Suprapubic skin (tissue), 4 donors: Measurements from ENCODE around the gene TAS1R2. TPM values are rescaled to one million over a fixed set of nuclear protein-coding genes. Genes with fewer than 3 reads are reported as not detected.

ENCODE experiments used
- DNase-seq, 2 donors: peaks; one replicate each; pipeline ENCODE4 v3.0.0-alpha.2; 2019; ENCODE audit warnings: low spot score in 2 of 2
- H3K27ac ChIP-seq: fragments of 200-600 bp; sonication (generic); one replicate; pipeline ENCODE4 v1.5.1; 2019
- H3K27me3 ChIP-seq: fragments of 200-600 bp; sonication (generic); one replicate; pipeline ENCODE4 v1.5.1; 2019
- H3K36me3 ChIP-seq: fragments of 200-600 bp; sonication (generic); one replicate; pipeline ENCODE4 v1.5.1; 2019
- H3K4me1 ChIP-seq: fragments of 200-600 bp; sonication (generic); one replicate; pipeline ENCODE4 v1.5.1; 2019
- H3K4me3 ChIP-seq: fragments of 200-600 bp; sonication (generic); one replicate; pipeline ENCODE4 v1.5.1; 2019; ENCODE audit warnings: mild to moderate bottlenecking
- H3K9me3 ChIP-seq: fragments of 200-600 bp; sonication (generic); one replicate; pipeline ENCODE4 v1.5.1; 2019
- EP300 ChIP-seq: sonication (generic); formaldehyde crosslinking; IDR thresholded peaks from one replicate; pipeline ENCODE4 v1.6.1; 2017; ENCODE audit warnings: antibody characterized with exemption
- POLR2A ChIP-seq, 2 donors: fragments of 450-650 bp; IDR thresholded peaks; one replicate each; pipeline ENCODE4 v1.6.1; 2017; ENCODE audit warnings: antibody characterized with exemption in 2 of 2, mild to moderate bottlenecking in 2 of 2, moderate library complexity in 2 of 2
- POLR2AphosphoS5 ChIP-seq, 3 donors: sonication (generic); formaldehyde crosslinking; IDR thresholded peaks; one replicate each; pipeline ENCODE4 v1.6.1; 2017; ENCODE audit warnings: antibody characterized with exemption in 3 of 3
- WGBS: methylation state at CpG from one replicate; pipeline ENCODE4 v1.1.5; 2018; 5-methylcytosine and 5-hydroxymethylcytosine counted together
- total RNA-seq, 4 donors: library from RNA; depleted of rRNA; stranded (reverse); fragments of >200 nt; gene quantifications; one replicate each; pipeline ENCODE4 v1.1.0, GENCODE V29; 2016
- TF ChIP-seq, protein P1 (sequence below), 2 donors: fragments of 200-600 bp in 1 of 2; fragments of 450-650 bp in 1 of 2; sonication (generic) in 1 of 2; IDR thresholded peaks; one replicate each; pipeline ENCODE4 v1.5.1; 2016 to 2019; ENCODE audit warnings: antibody characterized with exemption in 2 of 2, mild to moderate bottlenecking in 1 of 2, moderate library complexity in 1 of 2

Gene TAS1R2
- total RNA-seq, 4 donors from 2014 or later = 0.38 to 1.3 (median 1.2) TPM; not detected in 1

DNA sequence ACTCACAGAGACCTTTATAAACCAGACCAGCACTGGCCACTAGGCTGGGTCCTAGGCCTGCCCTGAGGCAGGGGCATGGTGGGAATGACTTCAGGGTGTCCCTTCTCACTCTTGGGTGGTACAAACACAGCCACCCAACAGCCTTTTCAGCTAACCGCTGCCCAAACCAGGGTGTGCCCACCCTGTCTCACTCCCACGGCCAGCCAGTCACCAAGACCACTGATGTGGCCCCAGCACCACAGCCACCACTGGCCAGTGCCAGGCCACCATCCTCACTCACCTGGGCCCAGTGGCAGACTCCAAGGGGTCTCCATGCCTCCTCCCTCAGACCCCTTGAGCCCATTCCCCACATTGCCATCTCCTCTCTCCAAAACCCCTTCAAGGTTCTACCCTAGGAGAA is 27.8 kb downstream of the TAS1R2 start:
- Histone ChIP-seq H3K4me1 (no peaks in the 10 kb centered on the region), H3K27me3 (peaks cover 66% of the 10 kb centered on the region), H3K36me3 (no peaks in the 10 kb centered on the region), H3K9me3 (no peaks in the 10 kb centered on the region), H3K4me3 (no peak overlapping the region), H3K27ac (no peak overlapping the region)
- 93% methylated on average over 2 of the region's 2 CpGs for WGBS
- no peak for DNase-seq
- no peak for TF ChIP-seq EP300
- no peak for TF ChIP-seq POLR2A (IDR thresholded peaks at IDR 0.05)

DNA sequence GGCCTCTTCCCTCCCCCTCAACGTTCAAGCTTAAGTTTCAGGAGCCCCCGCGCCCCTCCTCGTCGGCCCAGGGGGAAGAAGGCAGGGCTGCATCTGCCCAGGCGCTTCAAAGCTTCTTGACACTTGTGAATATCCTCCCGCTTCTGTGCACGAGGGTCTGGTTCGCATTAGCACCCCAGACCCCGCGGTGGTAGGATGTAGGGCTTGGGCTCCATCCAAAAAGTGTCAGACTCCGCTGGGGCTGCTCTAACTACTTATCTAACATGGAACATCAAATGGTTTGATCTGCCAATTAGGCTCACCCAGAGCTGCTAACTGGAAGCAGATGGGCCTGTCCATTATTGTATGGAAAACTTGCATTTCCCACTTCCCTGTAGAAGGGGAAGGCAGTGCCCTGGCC is 28.9 kb downstream of the TAS1R2 start:
- H3K27me3 ChIP-seq = peaks cover 58% of the 10 kb centered on the region
- no peak for DNase-seq
- WGBS = 55% methylated on average over 12 of the region's 12 CpGs
- no peak overlapping the region for H3K4me3 ChIP-seq
- TF ChIP-seq POLR2A (IDR thresholded peaks at IDR 0.05) = no peak
- no peak for TF ChIP-seq EP300
- TF ChIP-seq POLR2AphosphoS5 (IDR thresholded peaks at IDR 0.05) = no peak
- TF ChIP-seq, protein P1, sequence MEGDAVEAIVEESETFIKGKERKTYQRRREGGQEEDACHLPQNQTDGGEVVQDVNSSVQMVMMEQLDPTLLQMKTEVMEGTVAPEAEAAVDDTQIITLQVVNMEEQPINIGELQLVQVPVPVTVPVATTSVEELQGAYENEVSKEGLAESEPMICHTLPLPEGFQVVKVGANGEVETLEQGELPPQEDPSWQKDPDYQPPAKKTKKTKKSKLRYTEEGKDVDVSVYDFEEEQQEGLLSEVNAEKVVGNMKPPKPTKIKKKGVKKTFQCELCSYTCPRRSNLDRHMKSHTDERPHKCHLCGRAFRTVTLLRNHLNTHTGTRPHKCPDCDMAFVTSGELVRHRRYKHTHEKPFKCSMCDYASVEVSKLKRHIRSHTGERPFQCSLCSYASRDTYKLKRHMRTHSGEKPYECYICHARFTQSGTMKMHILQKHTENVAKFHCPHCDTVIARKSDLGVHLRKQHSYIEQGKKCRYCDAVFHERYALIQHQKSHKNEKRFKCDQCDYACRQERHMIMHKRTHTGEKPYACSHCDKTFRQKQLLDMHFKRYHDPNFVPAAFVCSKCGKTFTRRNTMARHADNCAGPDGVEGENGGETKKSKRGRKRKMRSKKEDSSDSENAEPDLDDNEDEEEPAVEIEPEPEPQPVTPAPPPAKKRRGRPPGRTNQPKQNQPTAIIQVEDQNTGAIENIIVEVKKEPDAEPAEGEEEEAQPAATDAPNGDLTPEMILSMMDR (IDR thresholded peaks at IDR 0.05) = no peak
- H3K36me3 ChIP-seq = no peaks in the 10 kb centered on the region
- no peaks in the 10 kb centered on the region for H3K9me3 ChIP-seq
- no peaks in the 10 kb centered on the region for H3K4me1 ChIP-seq
- no peak overlapping the region for H3K27ac ChIP-seq

DNA sequence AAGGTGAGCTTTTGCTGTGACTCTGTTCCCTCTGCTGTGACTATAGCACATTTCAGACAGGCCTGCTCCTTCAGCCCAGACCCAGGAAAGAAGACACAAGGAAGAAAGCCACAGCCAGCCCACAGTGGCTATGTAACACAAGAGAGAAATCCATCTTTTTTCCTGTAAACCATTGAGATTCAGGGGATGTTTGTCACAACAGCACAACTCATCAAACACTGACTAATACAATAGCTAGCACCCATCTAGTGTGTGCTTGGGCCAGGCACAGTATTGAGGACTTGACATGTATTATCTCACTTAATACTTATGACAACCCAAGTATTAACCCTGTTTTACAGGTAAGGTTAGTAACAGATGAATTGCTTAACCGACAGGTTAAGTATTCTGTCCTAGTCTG is 29.8 kb downstream of the TAS1R2 start:
- no peaks in the 10 kb centered on the region for H3K36me3 ChIP-seq
- peaks cover 49% of the 10 kb centered on the region for H3K27me3 ChIP-seq

DNA sequence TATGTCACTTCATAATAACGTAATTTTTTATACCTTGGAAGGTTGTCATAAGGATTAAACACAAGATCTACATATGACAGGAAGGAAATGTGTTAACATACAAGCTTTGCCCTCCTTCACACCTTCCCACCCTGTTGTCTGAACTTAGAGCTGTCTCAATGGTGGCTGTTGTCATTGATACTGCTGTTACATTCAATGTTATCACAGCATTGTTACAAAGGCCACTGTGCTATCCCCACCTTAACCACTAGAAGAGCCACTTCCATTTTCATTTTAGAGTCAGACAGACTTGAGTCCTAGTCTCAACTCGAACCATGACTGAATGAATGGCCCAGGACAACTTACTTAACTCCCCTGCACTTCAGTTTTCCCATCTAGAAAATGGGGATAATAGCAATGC is 31.2 kb downstream of the TAS1R2 start:
- H3K27me3 ChIP-seq = peaks cover 37% of the 10 kb centered on the region
- TF ChIP-seq, protein P1 (IDR thresholded peaks at IDR 0.05) = no peak
- TF ChIP-seq EP300 = no peak
- no peak for TF ChIP-seq POLR2AphosphoS5 (IDR thresholded peaks at IDR 0.05)
- no peak for TF ChIP-seq POLR2A (IDR thresholded peaks at IDR 0.05)
- no peaks in the 10 kb centered on the region for H3K9me3 ChIP-seq
- H3K4me3 ChIP-seq = no peak overlapping the region
- no peak for DNase-seq
- H3K27ac ChIP-seq = no peak overlapping the region
- H3K4me1 ChIP-seq = no peaks in the 10 kb centered on the region
- no peaks in the 10 kb centered on the region for H3K36me3 ChIP-seq
- WGBS = 52% methylated on average over 2 of the region's 2 CpGs

More for the DNA sequence above, 29.8 kb downstream of the TAS1R2 start:
- H3K4me1 ChIP-seq = no peaks in the 10 kb centered on the region
- no peaks in the 10 kb centered on the region for H3K9me3 ChIP-seq
- H3K27ac ChIP-seq = no peak overlapping the region
- H3K4me3 ChIP-seq = no peak overlapping the region
- WGBS = 92% methylated on average over 1 of the region's 1 CpG
- no peak for TF ChIP-seq EP300
- TF ChIP-seq, protein P1 (IDR thresholded peaks at IDR 0.05) = no peak
- no peak for TF ChIP-seq POLR2A (IDR thresholded peaks at IDR 0.05)
- no peak for TF ChIP-seq POLR2AphosphoS5 (IDR thresholded peaks at IDR 0.05)
- no peak for DNase-seq

DNA sequence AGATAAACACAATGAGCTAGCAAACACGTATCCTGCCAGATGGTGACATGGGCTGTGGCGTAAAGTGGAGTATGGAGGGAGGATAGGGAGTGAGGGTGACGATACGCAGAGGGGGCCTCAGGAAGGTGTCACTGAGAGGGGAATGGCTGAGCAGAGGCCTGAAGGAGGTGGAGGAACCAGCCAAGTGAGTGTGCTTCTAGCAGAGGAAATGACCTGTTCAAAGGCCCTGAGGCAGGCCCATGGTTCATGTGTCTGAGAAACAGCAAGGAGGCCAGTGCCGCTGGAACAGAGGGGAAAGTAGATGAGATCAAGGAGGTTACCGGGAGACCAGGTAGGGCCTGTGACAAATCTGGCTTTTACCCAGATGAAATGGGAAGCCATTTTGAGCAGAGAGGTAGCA is 36.0 kb downstream of the TAS1R2 start:
- WGBS = 85% methylated on average over 6 of the region's 6 CpGs
- Histone ChIP-seq H3K36me3 (no peaks in the 10 kb centered on the region), H3K27me3 (peaks cover 37% of the 10 kb centered on the region), H3K4me1 (no peaks in the 10 kb centered on the region), H3K27ac (no peak overlapping the region), H3K4me3 (no peak overlapping the region), H3K9me3 (no peaks in the 10 kb centered on the region)
- no peak for TF ChIP-seq EP300
- TF ChIP-seq, protein P1 (IDR thresholded peaks at IDR 0.05) = no peak
- TF ChIP-seq POLR2AphosphoS5 (IDR thresholded peaks at IDR 0.05) = no peak
- DNase-seq = no peak
